PFSK-1 (cell line): ENCODE results near the gene RERE.

Source experiments
- POLR2AphosphoS5 ChIP-seq: IDR thresholded peaks from 2 replicates; pipeline ENCODE4 v1.6.1; 2012; ENCODE audit warnings: low read depth, mild to moderate bottlenecking, control low read depth, low read length, moderate library complexity
- REST ChIP-seq, 2 experiments: IDR thresholded peaks; 2 replicates each; pipeline versions ENCODE4 v1.6.1 to v1.8.0; 2011 to 2012; ENCODE audit warnings: low read depth in 2 of 2, low read length in 2 of 2, control low read depth in 1 of 2, inconsistent platforms in 1 of 2, mild to moderate bottlenecking in 1 of 2, moderate library complexity in 1 of 2; ENCODE audit not compliant: insufficient read depth in 1 of 2
- SIN3A ChIP-seq: IDR thresholded peaks from 2 replicates; pipeline ENCODE4 v1.6.1; 2012; ENCODE audit warnings: mild to moderate bottlenecking, low read length, moderate library complexity, borderline replicate concordance; ENCODE audit not compliant: insufficient read depth

DNA sequence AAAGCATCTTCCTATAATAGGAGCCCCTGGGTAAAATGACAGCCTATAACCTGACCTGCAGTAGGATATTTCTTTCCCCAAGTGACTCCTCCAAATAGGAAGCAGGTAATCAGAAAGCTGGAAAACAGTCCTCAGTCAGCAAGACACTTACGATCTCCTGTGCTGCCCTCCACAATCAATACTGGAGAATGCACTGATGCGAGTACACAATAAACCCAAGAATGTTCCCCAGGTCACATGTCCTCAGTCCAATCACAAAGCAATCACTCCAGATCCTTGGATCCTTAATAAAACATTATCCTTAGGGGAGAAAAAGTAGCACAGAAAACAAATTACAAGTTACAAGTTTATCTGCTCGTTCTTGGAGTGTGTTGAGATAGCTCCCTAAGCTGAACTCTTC lies 266.4 kb downstream of the RERE start:
- TF ChIP-seq POLR2AphosphoS5 (no peak), REST (IDR thresholded peaks at IDR 0.05; ENCODE audit: insufficient read depth in 1 of 2, low read depth in 2 of 2, low read length in 2 of 2) (no peak), SIN3A (no peak)
